K562 (cell line): ENCODE results near the gene DCUN1D2. TPM values are rescaled to one million over a fixed set of nuclear protein-coding genes. Genes with fewer than 3 reads are reported as not detected.

Experiments used
- ATAC-seq: fragments of 200-7000 bp; cut with Tn5 transposase; 3 replicates; pipeline ENCODE4 v1.9.1; 2020; ENCODE audit warnings: moderate library complexity
- BruUV-seq: library from RNA; stranded (reverse); fragments of 400-500 nt; replicated peaks from 2 replicates; lab custom pipeline; 2021; lab: Mats Ljungman, UMichigan
- CTCF ChIA-PET: fragments of 300-600 bp; formaldehyde crosslinking; extraction: SDS; loops from one replicate; lab custom pipeline; 2021; ENCODE audit warnings: low intra/inter-chr PET ratio; lab: Yijun Ruan, JAX
- POLR2A ChIA-PET: fragments of 300-600, 350-650 bp; sonication (Branson Sonifier 250); formaldehyde crosslinking; extraction: SDS; loops from one replicate; lab custom pipeline; 2021; ENCODE audit warnings: antibody characterized with exemption, inconsistent platforms; lab: Yijun Ruan, JAX
- DNase-seq, 4 experiments: peaks; one replicate each; pipeline versions ENCODE4 v3.0.0 to v3.0.0-alpha.2; 2011 to 2018; ENCODE audit warnings: low spot score in 3 of 4, mixed read lengths in 3 of 4; ENCODE audit errors: extremely low read depth in 1 of 4
- FAIRE-seq: peaks from 2 replicates; lab custom pipeline; 2011; peaks lifted over from hg19 to GRCh38; lab: Jason Lieb, UNC
- H2AFZ ChIP-seq: 2 replicates; pipeline ENCODE4 v1.6.0; 2011; ENCODE audit warnings: low read depth, low read length, control low read depth, inconsistent platforms
- H3K27ac ChIP-seq: fragments of 200-600 bp; 3 replicates; pipeline ENCODE4 v1.8.0; 2011; ENCODE audit warnings: low read depth, mild to moderate bottlenecking, control low read depth, inconsistent platforms, low read length, moderate library complexity, mixed read lengths; ENCODE audit errors: extremely low read depth
- H3K27me3 ChIP-seq, 2 experiments: fragments of 300-600 bp in 1 of 2; 2 replicates in 1 of 2; 3 replicates in 1 of 2; pipeline versions ENCODE4 v1.6.0 to v1.8.0; 2011; ENCODE audit warnings: inconsistent platforms in 2 of 2, low read length in 2 of 2, mild to moderate bottlenecking in 1 of 2, mixed read lengths in 1 of 2, moderate library complexity in 1 of 2; ENCODE audit not compliant: control insufficient read depth in 2 of 2, insufficient read depth in 2 of 2
- H3K36me3 ChIP-seq: fragments of 300-600 bp; 3 replicates; pipeline ENCODE4 v1.8.0; 2011; ENCODE audit warnings: mild to moderate bottlenecking, low read length, inconsistent platforms; ENCODE audit not compliant: control insufficient read depth, insufficient read depth
- H3K4me1 ChIP-seq, 2 experiments: fragments of 200-600 bp in 1 of 2; replicated peaks in 1 of 2; 2 replicates in 1 of 2; 3 replicates in 1 of 2; pipeline versions ENCODE4 v1.5.1 to v1.8.0; 2011; ENCODE audit warnings: inconsistent platforms in 2 of 2, low read length in 2 of 2, mild to moderate bottlenecking in 1 of 2, mixed read lengths in 1 of 2, moderate library complexity in 1 of 2; ENCODE audit not compliant: control insufficient read depth in 2 of 2, insufficient read depth in 2 of 2
- H3K4me2 ChIP-seq: 2 replicates; pipeline ENCODE4 v1.6.1; 2011; ENCODE audit warnings: low read length, control low read depth, inconsistent platforms, mixed read lengths; ENCODE audit not compliant: insufficient read depth
- H3K4me3 ChIP-seq: fragments of 200-600 bp; sonication (generic), shearing (Covaris generic); 2 replicates; pipeline ENCODE4 v1.5.1; 2016; ENCODE audit warnings: control low read depth, inconsistent platforms
- H3K79me2 ChIP-seq: fragments of 200-600 bp; 3 replicates; pipeline ENCODE4 v1.8.0; 2011; ENCODE audit warnings: low read length, inconsistent platforms; ENCODE audit not compliant: control insufficient read depth, insufficient read depth
- H3K9ac ChIP-seq, 2 experiments: 2 replicates each; pipeline versions ENCODE4 v1.6.0 to v1.6.1; 2011; ENCODE audit warnings: low read depth in 2 of 2, low read length in 2 of 2, control low read depth in 1 of 2, inconsistent platforms in 1 of 2, mild to moderate bottlenecking in 1 of 2, mixed read lengths in 1 of 2; ENCODE audit not compliant: insufficient read depth in 1 of 2
- H3K9me1 ChIP-seq: one replicate; pipeline ENCODE4 v1.6.0; 2011; ENCODE audit warnings: inconsistent platforms, mild to moderate bottlenecking, low read length, moderate library complexity; ENCODE audit not compliant: control insufficient read depth, insufficient read depth
- H3K9me3 ChIP-seq: replicated peaks from 2 replicates; pipeline ENCODE4 v1.5.1; 2011; ENCODE audit warnings: low read depth, low read length, inconsistent platforms; ENCODE audit not compliant: control insufficient read depth, insufficient read depth
- H4K20me1 ChIP-seq: replicated peaks from 2 replicates; pipeline ENCODE4 v1.6.1; 2011; ENCODE audit warnings: low read length, inconsistent platforms, mixed read lengths; ENCODE audit not compliant: control insufficient read depth, insufficient read depth
- C11orf30 ChIP-seq: fragments of 450-650 bp; IDR thresholded peaks from 2 replicates; pipeline ENCODE4 v1.6.1; 2016; ENCODE audit warnings: low read depth, mild to moderate bottlenecking
- CBX1 ChIP-seq: sonication (generic); IDR thresholded peaks from 2 replicates; pipeline ENCODE4 v1.6.1; 2016; ENCODE audit warnings: antibody characterized with exemption, low read depth, mild to moderate bottlenecking
- FIP1L1 ChIP-seq: fragments of 200-400 bp; formaldehyde crosslinking; IDR thresholded peaks from 2 replicates; pipeline ENCODE4 v1.6.1; 2018; ENCODE audit warnings: mild to moderate bottlenecking, low read depth, low read length; ENCODE audit not compliant: poor library complexity, severe bottlenecking
- GATAD2A ChIP-seq: fragments of 450-650 bp; IDR thresholded peaks from 2 replicates; pipeline ENCODE4 v1.6.1; 2017
- GATAD2B ChIP-seq: fragments of 450-650 bp; IDR thresholded peaks from 2 replicates; pipeline ENCODE4 v1.6.1; 2017; ENCODE audit warnings: mild to moderate bottlenecking, borderline replicate concordance
- HLTF ChIP-seq: fragments of 450-650 bp; IDR thresholded peaks from 2 replicates; pipeline ENCODE4 v1.6.1; 2016
- JUND ChIP-seq, 2 experiments: IDR thresholded peaks; 2 replicates in 1 of 2; 3 replicates in 1 of 2; pipeline ENCODE4 v1.6.1; 2011; ENCODE audit warnings: borderline replicate concordance in 2 of 2, low read depth in 2 of 2, low read length in 2 of 2, improper control_type of control experiment in 1 of 2, missing biosample characterization in 1 of 2, missing genetic modification characterization in 1 of 2, missing genetic modification reagents in 1 of 2
- NR0B1 ChIP-seq: fragments of 450-650 bp; IDR thresholded peaks from one replicate; pipeline ENCODE4 v1.6.1; 2018; ENCODE audit warnings: mild to moderate bottlenecking, moderate library complexity; ENCODE audit not compliant: partially characterized antibody
- POLR2B ChIP-seq: fragments of 450-650 bp; IDR thresholded peaks from 2 replicates; pipeline ENCODE4 v1.6.1; 2018; ENCODE audit warnings: low read depth; ENCODE audit not compliant: partially characterized antibody
- SNIP1 ChIP-seq: fragments of 450-650 bp; IDR thresholded peaks from 2 replicates; pipeline ENCODE4 v1.7.1; 2017; ENCODE audit warnings: low read depth, mild to moderate bottlenecking
- SUPT5H ChIP-seq: fragments of 450-650 bp; IDR thresholded peaks from 2 replicates; pipeline ENCODE4 v1.6.1; 2016
- TGIF2 ChIP-seq: sonication (generic); formaldehyde crosslinking; IDR thresholded peaks from 2 replicates; pipeline ENCODE4 v1.8.1; 2022; ENCODE audit warnings: mild to moderate bottlenecking, missing genetic modification reagents, moderate library complexity
- TSC22D4 ChIP-seq: fragments of 450-650 bp; IDR thresholded peaks from 2 replicates; pipeline ENCODE4 v1.6.1; 2016; ENCODE audit warnings: missing genetic modification characterization, missing biosample characterization, control low read depth
- ZNF280B ChIP-seq: fragments of 250-450 bp; sonication (Bioruptor Pico); IDR thresholded peaks from 2 replicates; pipeline ENCODE4 v1.5.1; 2021; ENCODE audit warnings: mild to moderate bottlenecking
- ZNF592 ChIP-seq: fragments of 450-650 bp; IDR thresholded peaks from 2 replicates; pipeline ENCODE4 v1.6.1; 2017; ENCODE audit warnings: antibody characterized with exemption, mild to moderate bottlenecking
- WGBS: fragments of 100-300 bp; shearing (Covaris generic); methylation state at CpG from one replicate; pipeline ENCODE4 v1.1.6; 2016; ENCODE audit warnings: low coverage, mixed read lengths; ENCODE audit not compliant: insufficient coverage; ENCODE audit errors: missing lambda C conversion rate; 5-methylcytosine and 5-hydroxymethylcytosine counted together
- in situ Hi-C: fragments of 300-500 bp; cut with MboI; formaldehyde crosslinking; loops from 4 replicates; pipeline ENCODE4 v1.15.0; 2018; ENCODE audit warnings: inconsistent platforms, mixed read lengths
- intact Hi-C: fragments of 100-400 bp; cut with micrococcal nuclease; formaldehyde crosslinking; loops from 2 replicates; pipeline ENCODE4 v1.14.2; 2022
- polyA plus RNA-seq, 8 experiments: library from polyadenylated mRNA; depleted of rRNA in 4 of 8; stranded (reverse) in 5 of 8; unstranded in 3 of 8; fragments of >200 nt; fragmentation: Nextera tagmentation in 2 of 8; fragmentation: Illumina TruSeq in 1 of 8; extraction: Ambion mirVana in 2 of 8; extraction: Trizol in 1 of 8; gene quantifications; 2 replicates each; pipeline versions ENCODE4 v1.2.1 to v1.2.3, GENCODE V29; 2011 to 2014; ENCODE audit warnings: inconsistent platforms in 1 of 8, missing spikeins in 1 of 8
- total RNA-seq, 7 experiments: library from RNA; depleted of rRNA in 6 of 7; stranded (reverse); fragments of >200 nt in 6 of 7; fragmentation: Illumina TruSeq in 2 of 7; extraction: Trizol in 2 of 7; gene quantifications; 2 replicates each; pipeline versions ENCODE4 v1.2.1 to v1.2.3, GENCODE V29; 2011 to 2021; ENCODE audit warnings: low replicate concordance in 1 of 7

DCUN1D2 gene
- total and polyA plus RNA-seq, 9 of the 15 experiments (the other 6 are each of a cell fraction or from before 2014, with no cell fraction given), result 2.1 to 16.8 (median 11.1) TPM

- ATAC-seq (peak; percentile 75), DNase-seq (peak; percentile 24 to 57 (median 44)), FAIRE-seq (peak; percentile 73)
- POLR2A ChIA-PET, result interaction anchor here (1.5 to 1.9 kb wide), 2 partner anchors 10 to 13 kb away, joined by 10 read pairs; no protein-coding TSS in a partner anchor
- Histone ChIP-seq H3K4me1 (peaks cover 14 to 37% of the 10 kb centered on the region in 2 experiments; a peak in 4 of 5 replicates), H3K79me2 (peaks cover 9% of the 10 kb centered on the region), H3K9me3 (no peaks in the 10 kb centered on the region), H3K4me2 (peak overlapping the region; percentile 14; the same call in 1 of the 2 replicates), H3K27ac (peak overlapping the region; percentile 82), H3K9ac (peak overlapping the region; percentile 46 to 61), H4K20me1 (no peaks in the 10 kb centered on the region), H3K36me3 (peaks cover 65% of the 10 kb centered on the region; the same call in 2 of the 3 replicates), H3K4me3 (no peak overlapping the region), H3K27me3 (no peaks in the 10 kb centered on the region), H2AFZ (peak overlapping the region; percentile 68), H3K9me1 (peaks cover 3% of the 10 kb centered on the region)
- intact Hi-C loops, result no loop called here
- in situ Hi-C loops, result no loop called here
- BruUV-seq, result no TSS peak
- CTCF ChIA-PET, result no interaction called here
- WGBS, result 20% methylated on average over 4 of the region's 16 CpGs
- TF ChIP-seq FIP1L1, result no peak
- no peak for TF ChIP-seq SNIP1
- no peak for TF ChIP-seq NR0B1
- TF ChIP-seq GATAD2A, result no peak
- peak; percentile 67; the same call in 1 of the 2 replicates for TF ChIP-seq C11orf30
- peak; percentile 35; the same call in 1 of the 2 replicates for TF ChIP-seq SUPT5H
- no peak for TF ChIP-seq TSC22D4 (tag)
- TF ChIP-seq JUND (IDR thresholded peaks at IDR 0.05; ENCODE audit: borderline replicate concordance, low read depth, low read length), result no peak
- TF ChIP-seq JUND (tag; IDR thresholded peaks at IDR 0.05; ENCODE audit: borderline replicate concordance, low read depth, low read length), result 0 out of 3 replicates have a peak, but pooled peaks have one; percentile 10
- no peak for TF ChIP-seq ZNF280B
- peak; percentile 37; the same call in 1 of the 2 replicates for TF ChIP-seq ZNF592
- TF ChIP-seq TGIF2 (CRISPR knock-in tag), result no peak
- no peak for TF ChIP-seq GATAD2B
- no peak for TF ChIP-seq HLTF
- TF ChIP-seq CBX1, result no peak
- TF ChIP-seq POLR2B, result peak; percentile 51
Observed at GRCh38 chr13:113506025-113506685, 15.6 kb upstream of the DCUN1D2 start.
